Gastroesophageal sphincter (tissue), 3 donors: ENCODE results near the gene PIWIL4.

Source experiments
- POLR2AphosphoS5 ChIP-seq: sonication (generic); formaldehyde crosslinking; IDR thresholded peaks from one replicate; pipeline ENCODE4 v1.6.1; 2017; ENCODE audit warnings: antibody characterized with exemption
- TF ChIP-seq, protein P1 (sequence below), 4 experiments: fragments of 200-600 bp in 2 of 4; fragments of 450-650 bp in 2 of 4; sonication (generic) in 1 of 4; IDR thresholded peaks; one replicate each; pipeline ENCODE4 v1.5.1; 2017 to 2019; ENCODE audit warnings: antibody characterized with exemption in 4 of 4, mild to moderate bottlenecking in 2 of 4, moderate library complexity in 2 of 4

DNA sequence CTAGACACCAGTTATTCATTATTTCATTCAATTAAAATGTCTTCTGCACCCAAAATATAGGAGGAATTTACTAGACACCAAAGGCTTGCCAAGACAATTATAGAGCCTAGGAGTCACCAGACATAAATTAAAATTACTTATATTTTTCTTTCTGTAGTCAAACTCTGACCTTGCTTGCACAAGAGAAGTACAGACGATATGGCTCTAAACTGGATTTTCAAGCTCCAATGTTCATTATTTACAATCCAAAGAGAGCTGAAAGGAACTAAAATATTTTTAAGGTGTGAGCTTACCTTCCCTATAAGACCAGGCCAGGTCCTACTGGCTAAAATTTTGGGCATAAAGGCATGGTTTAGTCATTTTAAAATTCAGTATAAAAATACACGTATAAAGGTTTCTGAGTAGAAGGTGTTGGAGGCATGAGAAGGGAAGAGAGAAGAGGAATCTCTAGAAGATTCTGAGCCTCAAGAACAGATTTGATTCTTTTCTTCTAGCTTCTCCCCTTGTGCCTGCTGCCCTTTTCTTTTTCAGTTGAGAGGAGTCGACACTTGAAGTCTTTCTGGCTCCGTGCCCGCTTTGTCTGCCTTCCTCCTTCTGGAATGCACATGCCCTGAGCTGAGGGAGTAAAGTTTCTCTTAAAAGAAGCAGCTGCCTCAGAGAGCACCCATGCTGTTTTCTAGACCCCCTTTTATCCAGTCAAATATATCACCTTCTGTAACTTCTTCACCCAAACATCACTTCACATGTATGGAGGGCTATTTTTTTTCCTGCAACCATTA is 41.4 kb upstream of the PIWIL4 start:
- TF ChIP-seq, protein P1, sequence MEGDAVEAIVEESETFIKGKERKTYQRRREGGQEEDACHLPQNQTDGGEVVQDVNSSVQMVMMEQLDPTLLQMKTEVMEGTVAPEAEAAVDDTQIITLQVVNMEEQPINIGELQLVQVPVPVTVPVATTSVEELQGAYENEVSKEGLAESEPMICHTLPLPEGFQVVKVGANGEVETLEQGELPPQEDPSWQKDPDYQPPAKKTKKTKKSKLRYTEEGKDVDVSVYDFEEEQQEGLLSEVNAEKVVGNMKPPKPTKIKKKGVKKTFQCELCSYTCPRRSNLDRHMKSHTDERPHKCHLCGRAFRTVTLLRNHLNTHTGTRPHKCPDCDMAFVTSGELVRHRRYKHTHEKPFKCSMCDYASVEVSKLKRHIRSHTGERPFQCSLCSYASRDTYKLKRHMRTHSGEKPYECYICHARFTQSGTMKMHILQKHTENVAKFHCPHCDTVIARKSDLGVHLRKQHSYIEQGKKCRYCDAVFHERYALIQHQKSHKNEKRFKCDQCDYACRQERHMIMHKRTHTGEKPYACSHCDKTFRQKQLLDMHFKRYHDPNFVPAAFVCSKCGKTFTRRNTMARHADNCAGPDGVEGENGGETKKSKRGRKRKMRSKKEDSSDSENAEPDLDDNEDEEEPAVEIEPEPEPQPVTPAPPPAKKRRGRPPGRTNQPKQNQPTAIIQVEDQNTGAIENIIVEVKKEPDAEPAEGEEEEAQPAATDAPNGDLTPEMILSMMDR (IDR thresholded peaks at IDR 0.05) = no peak
- TF ChIP-seq POLR2AphosphoS5 = no peak
